H9 (cell line): ENCODE measurements around the gene EVC. TPM values are rescaled to one million over a fixed set of nuclear protein-coding genes. Genes with fewer than 3 reads are reported as not detected.

Experiments used
- DNase-seq: peaks from one replicate; pipeline ENCODE4 v3.0.0-alpha.2; 2017
- H2AFZ ChIP-seq: one replicate; pipeline ENCODE4 v1.6.1; 2013; ENCODE audit warnings: mild to moderate bottlenecking, low read length, control low read depth, moderate library complexity
- H2AK5ac ChIP-seq: 2 replicates; pipeline ENCODE4 v1.6.1; 2013; ENCODE audit warnings: low read length, control low read depth, mixed read lengths; ENCODE audit not compliant: insufficient read length
- H2BK120ac ChIP-seq: one replicate; pipeline ENCODE4 v1.6.1; 2013; ENCODE audit warnings: low read depth, mild to moderate bottlenecking, low read length, control low read depth, inconsistent platforms; ENCODE audit not compliant: poor library complexity, severe bottlenecking
- H2BK12ac ChIP-seq: 2 replicates; pipeline ENCODE4 v1.6.1; 2013; ENCODE audit warnings: low read length, control low read depth, mixed read lengths, low read depth; ENCODE audit not compliant: insufficient read length
- H2BK15ac ChIP-seq: 2 replicates; pipeline ENCODE4 v1.6.1; 2013; ENCODE audit warnings: low read depth, low read length, control low read depth
- H2BK20ac ChIP-seq: one replicate; pipeline ENCODE4 v1.6.1; 2013; ENCODE audit warnings: low read depth, mild to moderate bottlenecking, low read length, control low read depth, inconsistent platforms; ENCODE audit not compliant: poor library complexity, severe bottlenecking
- H2BK5ac ChIP-seq: 2 replicates; pipeline ENCODE4 v1.6.1; 2013; ENCODE audit warnings: low read length, control low read depth, mixed read lengths; ENCODE audit not compliant: insufficient read length
- H3K14ac ChIP-seq: 2 replicates; pipeline ENCODE4 v1.6.1; 2013; ENCODE audit warnings: low read length, control low read depth; ENCODE audit not compliant: insufficient read depth
- H3K18ac ChIP-seq: 2 replicates; pipeline ENCODE4 v1.6.1; 2013; ENCODE audit warnings: low read depth, mild to moderate bottlenecking, mixed read lengths, low read length, control low read depth; ENCODE audit not compliant: insufficient read length
- H3K23ac ChIP-seq: 2 replicates; pipeline ENCODE4 v1.6.1; 2013; ENCODE audit warnings: low read length, control low read depth, mixed read lengths, low read depth; ENCODE audit not compliant: insufficient read length
- H3K23me2 ChIP-seq: 2 replicates; pipeline ENCODE4 v1.6.1; 2013; ENCODE audit warnings: low read depth, mild to moderate bottlenecking, mixed read lengths, low read length, control low read depth; ENCODE audit not compliant: insufficient read length, poor library complexity, severe bottlenecking
- H3K27ac ChIP-seq: 2 replicates; pipeline ENCODE4 v1.5.1; 2013; ENCODE audit warnings: low read length, control low read depth, mixed read lengths, low read depth; ENCODE audit not compliant: insufficient read length
- H3K27me3 ChIP-seq: 2 replicates; pipeline ENCODE4 v1.6.1; 2013; ENCODE audit warnings: low read length, control low read depth, inconsistent platforms; ENCODE audit not compliant: insufficient read depth
- H3K4ac ChIP-seq: 2 replicates; pipeline ENCODE4 v1.6.1; 2013; ENCODE audit warnings: low read depth, mild to moderate bottlenecking, control low read depth, inconsistent platforms, low read length, moderate library complexity
- H3K4me1 ChIP-seq: 2 replicates; pipeline ENCODE4 v1.6.1; 2013; ENCODE audit warnings: low read length, control low read depth, inconsistent platforms; ENCODE audit not compliant: insufficient read depth
- H3K4me2 ChIP-seq: 2 replicates; pipeline ENCODE4 v1.6.1; 2013; ENCODE audit warnings: low read length, control low read depth, mixed read lengths; ENCODE audit not compliant: insufficient read length, insufficient read depth
- H3K56ac ChIP-seq: 2 replicates; pipeline ENCODE4 v1.6.1; 2013; ENCODE audit warnings: low read depth, mild to moderate bottlenecking, mixed read lengths, low read length, control low read depth; ENCODE audit not compliant: insufficient read length
- H3K79me1 ChIP-seq: 2 replicates; pipeline ENCODE4 v1.6.1; 2013; ENCODE audit warnings: low read depth, mild to moderate bottlenecking, moderate library complexity, low read length, control low read depth, inconsistent platforms; ENCODE audit not compliant: insufficient read depth, poor library complexity, severe bottlenecking
- H3K79me2 ChIP-seq: 2 replicates; pipeline ENCODE4 v1.6.1; 2013; ENCODE audit warnings: low read length, control low read depth, inconsistent platforms; ENCODE audit not compliant: insufficient read depth
- H3K9ac ChIP-seq: 2 replicates; pipeline ENCODE4 v1.6.1; 2013; ENCODE audit warnings: low read length, control low read depth, mixed read lengths; ENCODE audit not compliant: insufficient read length; ENCODE audit errors: extremely low read depth
- H3K9me3 ChIP-seq: one replicate; pipeline ENCODE4 v1.6.1; 2013; ENCODE audit warnings: low read depth, low read length, inconsistent platforms; ENCODE audit not compliant: control insufficient read depth
- H3T11ph ChIP-seq: one replicate; pipeline ENCODE4 v1.6.1; 2013; ENCODE audit warnings: mild to moderate bottlenecking, low read length, control low read depth, inconsistent platforms
- H4K20me1 ChIP-seq: one replicate; pipeline ENCODE4 v1.6.1; 2013; ENCODE audit not compliant: control insufficient read depth, insufficient read length, insufficient read depth
- H4K5ac ChIP-seq: 2 replicates; pipeline ENCODE4 v1.6.1; 2013; ENCODE audit warnings: low read depth, mild to moderate bottlenecking, mixed read lengths, low read length, control low read depth; ENCODE audit not compliant: insufficient read length
- H4K8ac ChIP-seq: replicated peaks from 2 replicates; pipeline ENCODE4 v1.6.1; 2013; ENCODE audit warnings: low read length, control low read depth, mixed read lengths, low read depth; ENCODE audit not compliant: insufficient read length
- H4K91ac ChIP-seq: 2 replicates; pipeline ENCODE4 v1.6.1; 2013; ENCODE audit warnings: low read depth, mild to moderate bottlenecking, moderate library complexity, mixed read lengths, low read length, control low read depth; ENCODE audit not compliant: insufficient read length
- H3K27ac Mint-ChIP-seq, 3 experiments: 2 replicates in 2 of 3; 3 replicates in 1 of 3; pipeline ENCODE4 v1.8.0; 2020 to 2021; ENCODE audit warnings: mixed read lengths in 3 of 3, mild to moderate bottlenecking in 1 of 3, moderate library complexity in 1 of 3
- H3K27me3 Mint-ChIP-seq: 2 replicates; pipeline ENCODE4 v1.8.0; 2021; ENCODE audit warnings: low read depth, mild to moderate bottlenecking, moderate library complexity, mixed read lengths
- H3K36me3 Mint-ChIP-seq, 3 experiments: 2 replicates in 2 of 3; 3 replicates in 1 of 3; pipeline ENCODE4 v1.8.0; 2020 to 2021; ENCODE audit warnings: low read depth in 3 of 3, mixed read lengths in 3 of 3; ENCODE audit not compliant: insufficient read depth in 1 of 3
- H3K4me1 Mint-ChIP-seq, 2 experiments: 2 replicates each; pipeline ENCODE4 v1.8.0; 2020; ENCODE audit warnings: mixed read lengths in 2 of 2
- H3K4me3 Mint-ChIP-seq, 2 experiments: 2 replicates in 1 of 2; 3 replicates in 1 of 2; pipeline ENCODE4 v1.8.0; 2020 to 2021; ENCODE audit warnings: mild to moderate bottlenecking in 2 of 2, mixed read lengths in 2 of 2, moderate library complexity in 1 of 2
- H3K9me3 Mint-ChIP-seq, 2 experiments: 2 replicates in 1 of 2; 3 replicates in 1 of 2; pipeline ENCODE4 v1.8.0; 2020; ENCODE audit warnings: mild to moderate bottlenecking in 2 of 2, mixed read lengths in 2 of 2, moderate library complexity in 1 of 2
- CTCF ChIP-seq: fragments of 200-600 bp; sonication (generic); conservative IDR thresholded peaks from 3 replicates; pipeline ENCODE4 v1.8.0; 2021; ENCODE audit warnings: antibody characterized with exemption, mild to moderate bottlenecking
- WGBS: extraction: QIAGEN DNeasy Blood & Tissue Kit; methylation state at CpG from one replicate; pipeline ENCODE4 v1.1.7; 2013; ENCODE audit warnings: missing lambda C conversion rate, low lambda C conversion rate, mixed read lengths; ENCODE audit not compliant: insufficient read length; ENCODE audit errors: extremely low coverage; 5-methylcytosine and 5-hydroxymethylcytosine counted together
- total RNA-seq: library from RNA; stranded (reverse); gene quantifications from 2 replicates; pipeline ENCODE4 v1.2.1, GENCODE V29; 2021

Gene EVC
- total RNA-seq, 1 experiment from 2014 or later, result 10.1 TPM

DNA sequence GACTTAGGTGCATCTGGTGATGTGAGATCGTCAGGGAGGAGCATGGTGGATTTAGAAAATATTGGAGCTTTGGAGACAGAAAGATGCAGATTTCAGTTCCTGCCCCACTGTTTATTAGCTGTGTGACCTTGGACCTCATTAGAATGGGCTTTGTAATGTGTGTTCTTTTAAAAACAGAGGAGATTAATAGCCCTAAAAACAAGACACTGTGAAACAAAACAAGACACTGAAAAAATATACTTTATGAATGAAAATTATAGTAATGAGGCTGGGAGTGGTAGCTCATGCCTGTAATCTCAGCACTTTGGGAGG lies 79.5 kb downstream of the EVC start:
- Histone ChIP-seq H2BK12ac (no peak overlapping the region), H2BK15ac (no peak overlapping the region), H3K27ac (no peak overlapping the region), H2AFZ (no peak overlapping the region), H3K23me2 (no peaks in the 10 kb centered on the region), H4K8ac (no peak overlapping the region), H2BK5ac (no peak overlapping the region), H4K5ac (no peak overlapping the region), H3K27me3 (no peaks in the 10 kb centered on the region), H3K4ac (no peak overlapping the region), H3K4me2 (no peak overlapping the region), H4K20me1 (no peaks in the 10 kb centered on the region), H3K4me1 (no peaks in the 10 kb centered on the region), H2AK5ac (no peak overlapping the region), H3K9me3 (no peaks in the 10 kb centered on the region), H4K91ac (no peak overlapping the region), H3K14ac (no peak overlapping the region), H3K9ac (no peak overlapping the region), H3K56ac (no peak overlapping the region), H3K79me1 (no peaks in the 10 kb centered on the region), H2BK20ac (no peak overlapping the region), H3K18ac (no peak overlapping the region), H3K23ac (no peak overlapping the region), H3T11ph (no peak overlapping the region), H2BK120ac (no peak overlapping the region), H3K79me2 (no peaks in the 10 kb centered on the region)
- no peak for TF ChIP-seq CTCF
- no peak for DNase-seq
- Mint-ChIP-seq H3K4me1 (peaks cover 2 to 5% of the 10 kb centered on the region in 2 experiments; a peak in 2 of 4 replicates), H3K9me3 (peaks cover 0 to 3% of the 10 kb centered on the region in 2 experiments; a peak in 1 of 5 replicates), H3K27me3 (no peaks in the 10 kb centered on the region), H3K4me3 (no peak overlapping the region), H3K36me3 (peaks cover 24 to 32% (median 24%) of the 10 kb centered on the region in 3 experiments; a peak in 6 of 7 replicates), H3K27ac (no peak overlapping the region)
- no CpG with 5 or more reads among the region's 1 CpG for WGBS
